ENCODE measurements around the gene EPB41L1. TPM values are rescaled to one million over a fixed set of nuclear protein-coding genes. Genes with fewer than 3 reads are reported as not detected.
A peak's percentile ranks its signal among the peaks of the same experiment; 100 is the strongest.

The EPB41L1 gene
- polyA plus RNA-seq, 1 donor: 27.5 TPM

GRCh38 chr20:36113566-36114250, 40.8 kb upstream of the EPB41L1 start:
- Histone ChIP-seq H3K36me3 (ENCODE audit: control insufficient read depth, insufficient read depth, low read length) (no peaks in the 10 kb centered on the region), H3K27me3 (ENCODE audit: control insufficient read depth, insufficient read depth, low read length) (no peaks in the 10 kb centered on the region), H3K4me3 (ENCODE audit: low read length) (no peak overlapping the region), H3K4me1 (ENCODE audit: control insufficient read depth, insufficient read depth, low read length) (peaks cover 28% of the 10 kb centered on the region), H3K27ac (ENCODE audit: low read length) (no peak overlapping the region), H3K9me3 (ENCODE audit: control insufficient read depth, low read depth, low read length) (no peaks in the 10 kb centered on the region)
- no peak for DNase-seq
- WGBS (ENCODE audit: insufficient coverage, low lambda C conversion rate): 100% methylated on average over 1 of the region's 13 CpGs

GRCh38 chr20:36114707-36115106, 39.8 kb upstream of the EPB41L1 start:
- Histone ChIP-seq H3K4me1 (ENCODE audit: control insufficient read depth, insufficient read depth, low read length) (peaks cover 28% of the 10 kb centered on the region), H3K4me3 (ENCODE audit: low read length) (no peak overlapping the region), H3K27me3 (ENCODE audit: control insufficient read depth, insufficient read depth, low read length) (no peaks in the 10 kb centered on the region), H3K27ac (ENCODE audit: low read length) (no peak overlapping the region), H3K9me3 (ENCODE audit: control insufficient read depth, low read depth, low read length) (no peaks in the 10 kb centered on the region), H3K36me3 (ENCODE audit: control insufficient read depth, insufficient read depth, low read length) (no peaks in the 10 kb centered on the region)
- DNase-seq: no peak
- no CpG with 5 or more reads among the region's 3 CpGs for WGBS (ENCODE audit: insufficient coverage, low lambda C conversion rate)

GRCh38 chr20:36115925-36116324, 38.6 kb upstream of the EPB41L1 start:
- Histone ChIP-seq H3K36me3 (ENCODE audit: control insufficient read depth, insufficient read depth, low read length) (no peaks in the 10 kb centered on the region), H3K27me3 (ENCODE audit: control insufficient read depth, insufficient read depth, low read length) (no peaks in the 10 kb centered on the region), H3K9me3 (ENCODE audit: control insufficient read depth, low read depth, low read length) (no peaks in the 10 kb centered on the region), H3K4me3 (ENCODE audit: low read length) (no peak overlapping the region), H3K27ac (ENCODE audit: low read length) (no peak overlapping the region), H3K4me1 (ENCODE audit: control insufficient read depth, insufficient read depth, low read length) (peaks cover 25% of the 10 kb centered on the region)
- no peak for DNase-seq

GRCh38 chr20:36116807-36117441, 37.6 kb upstream of the EPB41L1 start:
- Histone ChIP-seq H3K4me3 (ENCODE audit: low read length) (no peak overlapping the region), H3K27me3 (ENCODE audit: control insufficient read depth, insufficient read depth, low read length) (no peaks in the 10 kb centered on the region), H3K4me1 (ENCODE audit: control insufficient read depth, insufficient read depth, low read length) (peaks cover 15% of the 10 kb centered on the region), H3K27ac (ENCODE audit: low read length) (no peak overlapping the region), H3K36me3 (ENCODE audit: control insufficient read depth, insufficient read depth, low read length) (no peaks in the 10 kb centered on the region), H3K9me3 (ENCODE audit: control insufficient read depth, low read depth, low read length) (no peaks in the 10 kb centered on the region)
- WGBS (ENCODE audit: insufficient coverage, low lambda C conversion rate): no CpG with 5 or more reads among the region's 2 CpGs
- DNase-seq: no peak

- Histone ChIP-seq H3K27me3 (ENCODE audit: control insufficient read depth, insufficient read depth, low read length) (no peaks in the 10 kb centered on the region), H3K4me1 (ENCODE audit: control insufficient read depth, insufficient read depth, low read length) (peaks cover 17% of the 10 kb centered on the region), H3K36me3 (ENCODE audit: control insufficient read depth, insufficient read depth, low read length) (no peaks in the 10 kb centered on the region), H3K9me3 (ENCODE audit: control insufficient read depth, low read depth, low read length) (no peaks in the 10 kb centered on the region), H3K27ac (ENCODE audit: low read length) (no peak overlapping the region), H3K4me3 (ENCODE audit: low read length) (no peak overlapping the region)
- DNase-seq: no peak
These were observed 36.9 kb upstream of the EPB41L1 start for GRCh38 chr20:36117638-36118037.

- Histone ChIP-seq H3K4me3 (ENCODE audit: low read length) (no peak overlapping the region), H3K36me3 (ENCODE audit: control insufficient read depth, insufficient read depth, low read length) (no peaks in the 10 kb centered on the region), H3K4me1 (ENCODE audit: control insufficient read depth, insufficient read depth, low read length) (peaks cover 16% of the 10 kb centered on the region), H3K27ac (ENCODE audit: low read length) (no peak overlapping the region), H3K27me3 (ENCODE audit: control insufficient read depth, insufficient read depth, low read length) (no peaks in the 10 kb centered on the region), H3K9me3 (ENCODE audit: control insufficient read depth, low read depth, low read length) (no peaks in the 10 kb centered on the region)
- 14% methylated on average over 1 of the region's 2 CpGs for WGBS (ENCODE audit: insufficient coverage, low lambda C conversion rate)
- peak in 1 of 2 donors; percentile 55 for DNase-seq
These were observed 36.2 kb upstream of the EPB41L1 start for GRCh38 chr20:36118371-36118770.

GRCh38 chr20:36119537-36119936, 35.0 kb upstream of the EPB41L1 start:
- no peak for DNase-seq
- Histone ChIP-seq H3K27ac (ENCODE audit: low read length) (no peak overlapping the region), H3K4me1 (ENCODE audit: control insufficient read depth, insufficient read depth, low read length) (peaks cover 16% of the 10 kb centered on the region), H3K27me3 (ENCODE audit: control insufficient read depth, insufficient read depth, low read length) (no peaks in the 10 kb centered on the region), H3K36me3 (ENCODE audit: control insufficient read depth, insufficient read depth, low read length) (no peaks in the 10 kb centered on the region), H3K4me3 (ENCODE audit: low read length) (no peak overlapping the region), H3K9me3 (ENCODE audit: control insufficient read depth, low read depth, low read length) (no peaks in the 10 kb centered on the region)
- no CpG with 5 or more reads among the region's 6 CpGs for WGBS (ENCODE audit: insufficient coverage, low lambda C conversion rate)

- no CpG with 5 or more reads among the region's 6 CpGs for WGBS (ENCODE audit: insufficient coverage, low lambda C conversion rate)
- Histone ChIP-seq H3K9me3 (ENCODE audit: control insufficient read depth, low read depth, low read length) (no peaks in the 10 kb centered on the region), H3K27me3 (ENCODE audit: control insufficient read depth, insufficient read depth, low read length) (no peaks in the 10 kb centered on the region), H3K4me1 (ENCODE audit: control insufficient read depth, insufficient read depth, low read length) (peaks cover 16% of the 10 kb centered on the region), H3K36me3 (ENCODE audit: control insufficient read depth, insufficient read depth, low read length) (no peaks in the 10 kb centered on the region), H3K27ac (ENCODE audit: low read length) (no peak overlapping the region), H3K4me3 (ENCODE audit: low read length) (no peak overlapping the region)
- DNase-seq: no peak
These were observed 34.3 kb upstream of the EPB41L1 start for GRCh38 chr20:36120241-36120640.

GRCh38 chr20:36120991-36121390, 33.5 kb upstream of the EPB41L1 start:
- Histone ChIP-seq H3K9me3 (ENCODE audit: control insufficient read depth, low read depth, low read length) (no peaks in the 10 kb centered on the region), H3K27me3 (ENCODE audit: control insufficient read depth, insufficient read depth, low read length) (no peaks in the 10 kb centered on the region), H3K27ac (ENCODE audit: low read length) (no peak overlapping the region), H3K36me3 (ENCODE audit: control insufficient read depth, insufficient read depth, low read length) (no peaks in the 10 kb centered on the region), H3K4me1 (ENCODE audit: control insufficient read depth, insufficient read depth, low read length) (peaks cover 16% of the 10 kb centered on the region), H3K4me3 (ENCODE audit: low read length) (no peak overlapping the region)
- WGBS (ENCODE audit: insufficient coverage, low lambda C conversion rate): no CpG with 5 or more reads among the region's 7 CpGs
- no peak for DNase-seq

GRCh38 chr20:36121981-36122930, 32.3 kb upstream of the EPB41L1 start:
- H3K4me1 ChIP-seq (ENCODE audit: control insufficient read depth, insufficient read depth, low read length): peaks cover 13% of the 10 kb centered on the region
- peak overlapping the region; percentile 12 for H3K27ac ChIP-seq (ENCODE audit: low read length)

More at GRCh38 chr20:36121981-36122930, 32.3 kb upstream of the EPB41L1 start:
- no peaks in the 10 kb centered on the region for H3K9me3 ChIP-seq (ENCODE audit: control insufficient read depth, low read depth, low read length)
- peak; percentile 44 to 72 for DNase-seq
- no peak overlapping the region for H3K4me3 ChIP-seq (ENCODE audit: low read length)
- no peaks in the 10 kb centered on the region for H3K27me3 ChIP-seq (ENCODE audit: control insufficient read depth, insufficient read depth, low read length)
- H3K36me3 ChIP-seq (ENCODE audit: control insufficient read depth, insufficient read depth, low read length): no peaks in the 10 kb centered on the region
- 71% methylated on average over 1 of the region's 17 CpGs for WGBS (ENCODE audit: insufficient coverage, low lambda C conversion rate)
